ENCODE data around the gene NUDT6.
A peak's percentile ranks its signal among the peaks of the same experiment; 100 is the strongest.
"Not testable (repeated sequence)": the region's sequence is repeated elsewhere in the genome, so short reads cannot be mapped to it uniquely, and the experiment has no call there.

The NUDT6 gene, protein sequence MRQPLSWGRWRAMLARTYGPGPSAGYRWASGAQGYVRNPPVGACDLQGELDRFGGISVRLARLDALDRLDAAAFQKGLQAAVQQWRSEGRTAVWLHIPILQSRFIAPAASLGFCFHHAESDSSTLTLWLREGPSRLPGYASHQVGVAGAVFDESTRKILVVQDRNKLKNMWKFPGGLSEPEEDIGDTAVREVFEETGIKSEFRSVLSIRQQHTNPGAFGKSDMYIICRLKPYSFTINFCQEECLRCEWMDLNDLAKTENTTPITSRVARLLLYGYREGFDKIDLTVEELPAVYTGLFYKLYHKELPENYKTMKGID

GRCh38 chr4:122921971-122922876 is at the start of gene NUDT6:
TSS of gene NUDT6 (minus strand) at chr4:122922597. CDS start at chr4:122922572, 25 bp downstream.
- DNase-seq: peak; percentile 74

GRCh38 chr4:122968227-122968812 is 45.9 kb upstream of the NUDT6 start:
- DNase-seq: no peak

DNA sequence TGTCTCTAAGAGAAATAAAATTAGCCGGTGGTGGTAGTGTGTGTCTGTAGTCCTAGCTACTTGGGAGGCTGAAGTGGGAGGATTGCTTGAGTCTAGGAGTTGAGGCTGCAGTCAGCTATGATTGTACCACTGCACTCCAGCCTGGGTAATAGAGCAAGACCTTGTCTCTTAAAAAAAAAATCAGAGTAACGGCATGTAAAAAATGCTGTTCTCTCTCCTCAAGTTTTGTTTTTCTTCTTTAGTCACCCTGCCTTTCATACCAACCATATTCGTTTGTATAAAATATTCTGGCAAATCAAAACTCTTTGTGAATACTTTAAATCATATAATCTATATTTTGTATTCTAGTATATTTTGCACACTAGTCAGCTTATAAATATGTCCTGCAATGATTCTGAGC is 44.8 kb upstream of the NUDT6 start:
- no peak for DNase-seq

DNA sequence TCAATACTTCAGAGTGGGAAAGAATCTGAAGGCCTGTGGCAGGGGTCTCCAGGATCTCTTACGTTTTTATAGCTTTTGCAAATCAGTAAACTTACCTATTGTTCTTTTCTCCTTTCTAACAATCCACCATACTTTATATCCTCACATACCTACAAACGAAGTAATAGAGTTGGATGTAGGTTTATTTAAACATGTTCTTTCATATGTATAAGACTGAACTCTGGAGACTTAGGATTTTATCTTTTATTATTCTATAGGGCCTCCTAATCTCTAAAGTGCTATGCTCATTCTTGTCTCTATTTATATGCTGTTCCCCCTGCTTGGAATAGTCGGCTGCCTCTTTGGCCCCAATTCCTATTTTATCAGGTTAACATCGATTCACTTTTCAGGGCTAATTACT is 43.8 kb upstream of the NUDT6 start:
- DNase-seq: no peak

DNA sequence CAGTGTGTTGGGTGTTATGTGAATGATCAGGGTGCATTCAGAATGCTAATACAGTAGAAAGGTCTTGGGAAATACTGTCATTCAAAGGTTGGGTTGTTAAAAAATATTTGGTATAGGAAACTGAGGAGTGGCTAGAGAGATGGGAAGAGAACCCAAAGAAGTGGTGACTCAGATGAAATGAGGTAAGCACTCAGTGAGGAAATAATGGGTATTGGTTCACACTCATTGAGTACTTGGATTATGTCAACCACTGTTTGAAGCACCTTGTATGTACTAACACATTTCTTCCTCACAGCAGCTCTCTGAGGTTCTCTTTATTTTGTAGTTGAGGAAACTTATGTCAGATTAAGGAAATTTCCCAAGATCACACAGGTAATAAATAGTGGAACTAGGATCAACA is 40.8 kb upstream of the NUDT6 start:
- no peak for DNase-seq

DNA sequence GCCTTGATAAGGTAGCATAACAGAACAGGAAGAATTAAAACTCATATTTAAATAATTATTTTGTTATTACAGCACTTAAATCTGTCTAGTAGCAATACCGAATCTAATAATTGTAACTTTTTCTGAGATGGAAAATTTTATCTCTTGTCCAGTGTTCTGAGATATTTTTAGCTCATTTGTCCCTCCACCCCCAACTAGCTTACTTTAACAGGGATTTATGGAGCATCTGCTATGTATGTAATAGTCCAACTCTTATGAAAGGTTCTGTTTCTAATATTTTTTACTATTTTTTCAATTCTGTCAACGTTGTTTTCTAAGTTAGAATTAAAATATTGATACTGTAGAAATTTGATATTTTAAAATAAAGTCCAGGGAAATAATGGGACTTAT is 38.2 kb upstream of the NUDT6 start:
- DNase-seq: no peak

- no peak for DNase-seq
These were observed 37.7 kb upstream of the NUDT6 start for GRCh38 chr4:122959981-122960610.

GRCh38 chr4:122959441-122959840 is 37.0 kb upstream of the NUDT6 start:
- no peak for DNase-seq

DNA sequence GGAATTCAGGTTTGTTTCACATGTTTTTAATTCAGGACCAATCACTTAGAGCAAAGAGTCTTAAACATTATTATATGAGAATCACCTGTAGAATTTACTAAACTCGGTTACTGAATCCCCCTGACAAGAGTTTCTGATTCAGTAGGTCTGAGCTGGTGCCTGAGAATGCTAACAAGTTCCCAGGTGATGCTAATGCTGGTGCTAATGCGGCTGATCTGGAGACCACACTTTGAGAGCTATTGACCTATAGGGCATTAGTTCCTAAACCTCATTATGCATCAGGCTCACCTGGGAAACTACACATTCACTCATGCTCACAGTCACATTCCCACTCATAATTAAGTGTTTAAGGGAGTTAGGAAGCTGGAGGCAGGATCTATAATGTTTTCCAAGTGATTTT is 36.1 kb upstream of the NUDT6 start:
- no peak for DNase-seq

GRCh38 chr4:122953924-122954323 is 31.5 kb upstream of the NUDT6 start:
- DNase-seq: no peak

GRCh38 chr4:122952028-122952427 is 29.6 kb upstream of the NUDT6 start:
- DNase-seq: no peak

GRCh38 chr4:122948671-122949070 is 26.3 kb upstream of the NUDT6 start:
- no peak for DNase-seq

GRCh38 chr4:122946142-122946541 is 23.7 kb upstream of the NUDT6 start:
- DNase-seq: no peak

DNA sequence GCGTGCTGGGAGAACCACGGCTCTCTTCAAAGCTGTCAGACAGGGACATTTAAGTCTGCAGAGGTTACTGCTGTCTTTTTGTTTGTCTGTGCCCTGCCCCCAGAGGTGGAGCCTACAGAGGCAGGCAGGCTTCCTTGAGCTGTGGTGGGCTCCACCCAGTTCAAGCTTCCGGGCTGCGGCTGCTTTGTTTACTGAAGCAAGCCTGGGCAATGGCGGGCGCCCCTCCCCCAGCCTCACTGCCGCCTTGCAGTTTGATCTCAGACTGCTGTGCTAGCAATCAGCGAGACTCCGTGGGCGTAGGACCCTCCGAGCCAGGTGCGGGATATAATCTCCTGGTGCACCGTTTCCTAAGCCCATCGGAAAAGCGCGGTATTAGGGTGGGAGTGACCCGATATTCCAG is 22.7 kb upstream of the NUDT6 start:
- DNase-seq: not testable (repeated sequence)

GRCh38 chr4:122932763-122933162 is 10.4 kb upstream of the NUDT6 start:
- no peak for DNase-seq

GRCh38 chr4:122930862-122931261 is 8.5 kb upstream of the NUDT6 start:
- peak; percentile 43 for DNase-seq

GRCh38 chr4:122928930-122929329 is 6.5 kb upstream of the NUDT6 start:
- DNase-seq: no peak

DNA sequence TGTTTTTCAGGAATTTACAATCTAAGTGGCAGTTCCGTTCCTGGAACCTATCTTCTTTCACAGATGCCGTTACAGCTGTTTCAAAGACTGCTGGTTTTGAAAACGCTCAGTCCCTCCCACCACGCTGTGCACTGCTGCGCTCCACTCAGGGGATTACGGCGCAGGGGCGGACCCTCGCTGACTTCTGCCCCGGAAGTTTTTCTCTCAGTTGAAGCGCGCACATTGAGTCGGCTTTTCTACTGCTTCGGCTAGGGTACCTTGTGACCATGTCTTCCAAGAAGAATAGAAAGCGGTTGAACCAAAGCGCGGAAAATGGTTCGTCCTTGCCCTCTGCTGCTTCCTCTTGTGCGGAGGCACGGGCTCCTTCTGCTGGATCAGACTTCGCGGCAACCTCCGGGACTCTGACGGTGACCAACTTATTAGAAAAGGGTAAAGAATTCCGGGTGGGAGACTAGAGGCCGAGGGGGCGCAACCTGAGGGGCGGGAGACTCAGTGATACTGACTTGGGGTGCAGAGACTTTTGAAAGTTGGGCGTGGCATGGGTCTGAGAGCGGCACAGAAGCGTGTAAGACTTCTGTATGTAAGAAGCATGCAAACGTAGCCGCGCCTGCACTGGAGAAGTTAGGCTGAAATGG is 597 bp upstream of the NUDT6 start:
- DNase-seq: peak; percentile 76

DNA sequence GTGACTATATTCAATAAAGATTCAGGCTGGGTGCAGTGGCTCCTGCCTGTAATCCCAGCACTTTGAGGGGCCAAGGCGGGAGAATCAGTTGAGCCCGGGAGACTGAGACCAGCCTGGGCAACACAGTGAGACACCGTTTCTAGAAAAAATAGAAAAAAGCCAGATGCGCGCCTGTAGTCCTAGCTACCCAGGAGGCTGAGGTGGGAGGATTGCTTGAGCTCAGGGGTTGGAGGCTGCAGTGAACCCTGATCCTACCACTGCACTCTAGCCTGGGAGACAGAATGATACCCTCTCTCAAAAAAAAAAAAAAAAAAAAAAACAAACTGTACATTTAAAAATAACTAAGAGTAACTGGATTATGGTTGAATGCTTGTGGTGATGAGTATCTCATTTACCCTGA is 1.1 kb downstream of the NUDT6 start:
- DNase-seq: no peak

DNA sequence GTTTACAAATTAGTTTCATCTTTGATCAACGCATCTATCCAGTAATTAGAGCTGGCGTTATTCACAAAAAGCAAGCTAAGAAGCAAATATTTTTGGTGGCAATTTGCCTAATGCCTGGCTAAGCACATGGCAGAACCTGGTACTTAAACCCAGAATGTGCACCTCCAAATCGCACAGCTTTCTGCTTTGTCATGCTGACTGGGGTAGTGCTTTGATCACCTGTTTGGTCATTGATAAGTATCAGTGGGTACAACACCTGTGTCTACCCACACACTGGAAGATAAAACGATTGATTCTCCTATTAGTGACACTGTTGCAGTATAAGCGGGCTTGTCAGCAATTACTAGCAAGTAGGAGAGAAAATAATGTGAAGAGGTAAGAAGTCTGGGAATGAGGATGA is 1.9 kb downstream of the NUDT6 start:
- no peak for DNase-seq

DNA sequence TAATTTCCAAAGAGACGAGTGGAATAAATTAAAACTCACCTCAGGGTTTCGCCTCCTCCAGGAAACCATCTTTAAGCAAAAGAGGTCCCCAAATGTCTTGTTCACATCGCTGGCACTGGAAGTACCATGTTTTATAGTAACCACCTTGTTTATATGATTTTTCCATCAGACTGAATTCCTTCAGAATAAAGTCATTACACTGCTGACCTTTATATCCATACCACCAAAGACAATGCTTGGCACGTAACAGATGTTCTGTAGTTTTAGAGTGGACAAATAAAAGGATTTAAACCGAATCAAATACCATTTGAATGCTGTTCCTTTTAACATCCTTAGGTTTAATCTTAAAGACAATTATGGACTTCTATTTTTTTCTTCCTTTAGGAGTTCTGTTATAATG is 4.7 kb downstream of the NUDT6 start:
- no peak for DNase-seq

GRCh38 chr4:122914938-122915337 is 7.5 kb downstream of the NUDT6 start:
- DNase-seq: no peak

Data from NCI-H1092 treated with DMSO at 0.1 percent for 48 hours (cell line).